ENCODE results near the gene DPP6. TPM values are rescaled to one million over a fixed set of nuclear protein-coding genes. Genes with fewer than 3 reads are reported as not detected.

Gene DPP6
- total and polyA plus RNA-seq, 2 experiments from 2014 or later: not detected

GRCh38 chr7:154574235-154574634, 522.0 kb downstream of the DPP6 start (continued):
- TF ChIP-seq CTCF (conservative IDR thresholded peaks at IDR 0.05; ENCODE audit: low read depth in 2 of 2): no peak
- TF ChIP-seq ZNF462 (CRISPR knock-in tag; IDR thresholded peaks at IDR 0.05): no peak
- TF ChIP-seq NANOG (IDR thresholded peaks at IDR 0.05; ENCODE audit: borderline replicate concordance): no peak

- Histone ChIP-seq H3K4me3 (no peak overlapping the region), H2AFZ (no peak overlapping the region), H3K27me3 (ENCODE audit: insufficient read depth) (no peaks in the 10 kb centered on the region), H3K4me1 (ENCODE audit: insufficient read depth) (no peaks in the 10 kb centered on the region), H3K27ac (ENCODE audit: low read depth) (no peak overlapping the region), H3K36me3 (ENCODE audit: insufficient read depth) (no peaks in the 10 kb centered on the region), H3K9me2 (ENCODE audit: insufficient read depth) (no peaks in the 10 kb centered on the region), H3F3A (replicated peaks; ENCODE audit: low read depth) (peaks cover 6% of the 10 kb centered on the region; the same call in 1 of the 2 replicates), H4K20me1 (replicated peaks; ENCODE audit: insufficient read depth) (no peaks in the 10 kb centered on the region), H3K79me2 (replicated peaks; ENCODE audit: insufficient read depth) (no peaks in the 10 kb centered on the region), H3K4me2 (no peak overlapping the region)
- DNase-seq (ENCODE audit: low spot score) (no peak), ATAC-seq (no peak)
- Mint-ChIP-seq H3K27me3 (ENCODE audit: insufficient read depth, low read depth, poor library complexity) (peaks cover 3% of the 10 kb centered on the region), H3K4me3 (no peak overlapping the region), H3K4me1 (no peaks in the 10 kb centered on the region; the same call in 2 of the 3 replicates), H3K9me3 (peaks cover 2% of the 10 kb centered on the region; the same call in 1 of the 3 replicates), H3K36me3 (ENCODE audit: low read depth) (no peaks in the 10 kb centered on the region; the same call in 1 of the 3 replicates), H3K27ac (no peak overlapping the region)
- TF ChIP-seq EZH2phosphoT487 (IDR thresholded peaks at IDR 0.05; ENCODE audit: unreplicated experiment) (no peak), NANOG (IDR thresholded peaks at IDR 0.05; ENCODE audit: borderline replicate concordance) (no peak), EZH2 (IDR thresholded peaks at IDR 0.05; ENCODE audit: low read depth, unreplicated experiment) (no peak), ZNF114 (CRISPR knock-in tag; IDR thresholded peaks at IDR 0.05) (no peak), ZNF331 (CRISPR knock-in tag; IDR thresholded peaks at IDR 0.05; ENCODE audit: low read depth) (no peak), ZNF462 (CRISPR knock-in tag; IDR thresholded peaks at IDR 0.05) (no peak), STAT1 (IDR thresholded peaks at IDR 0.05; ENCODE audit: unreplicated experiment) (no peak)
Observed at GRCh38 chr7:154575497-154575896, 523.3 kb downstream of the DPP6 start.
